Nephron progenitor cell (in vitro differentiated cells): Measurements from ENCODE around the gene ANKRD18A.

Source experiments
- DNase-seq: peaks from one replicate; pipeline ENCODE4 v3.0.0; 2021
- H3K27ac Mint-ChIP-seq: 2 replicates; pipeline ENCODE4 v1.8.0; 2021; ENCODE audit warnings: mild to moderate bottlenecking, moderate library complexity, mixed read lengths
- H3K27me3 Mint-ChIP-seq: 2 replicates; pipeline ENCODE4 v1.8.0; 2021; ENCODE audit warnings: mild to moderate bottlenecking, low read depth, mixed read lengths; ENCODE audit not compliant: poor library complexity
- H3K36me3 Mint-ChIP-seq: 2 replicates; pipeline ENCODE4 v1.8.0; 2021; ENCODE audit warnings: low read depth, mixed read lengths
- H3K4me1 Mint-ChIP-seq: 2 replicates; pipeline ENCODE4 v1.8.0; 2021; ENCODE audit warnings: mixed read lengths
- H3K4me3 Mint-ChIP-seq: 2 replicates; pipeline ENCODE4 v1.8.0; 2021; ENCODE audit warnings: mild to moderate bottlenecking, moderate library complexity, mixed read lengths
- H3K9me3 Mint-ChIP-seq: 2 replicates; pipeline ENCODE4 v1.8.0; 2021; ENCODE audit warnings: mild to moderate bottlenecking, moderate library complexity, mixed read lengths
- TF ChIP-seq, protein P1 (sequence below): fragments of 200-600 bp; sonication (generic); IDR thresholded peaks from 2 replicates; pipeline ENCODE4 v1.5.0; 2021; ENCODE audit warnings: antibody characterized with exemption

The ANKRD18A gene

GRCh38 chr9:38638881-38639576 is 18.6 kb upstream of the ANKRD18A start:
- Mint-ChIP-seq H3K4me3 (no peak overlapping the region), H3K27ac (no peak overlapping the region), H3K4me1 (peaks cover 13% of the 10 kb centered on the region), H3K9me3 (peaks cover 7% of the 10 kb centered on the region), H3K27me3 (peaks cover 18% of the 10 kb centered on the region), H3K36me3 (no peaks in the 10 kb centered on the region)
- no peak for DNase-seq
- TF ChIP-seq, protein P1, sequence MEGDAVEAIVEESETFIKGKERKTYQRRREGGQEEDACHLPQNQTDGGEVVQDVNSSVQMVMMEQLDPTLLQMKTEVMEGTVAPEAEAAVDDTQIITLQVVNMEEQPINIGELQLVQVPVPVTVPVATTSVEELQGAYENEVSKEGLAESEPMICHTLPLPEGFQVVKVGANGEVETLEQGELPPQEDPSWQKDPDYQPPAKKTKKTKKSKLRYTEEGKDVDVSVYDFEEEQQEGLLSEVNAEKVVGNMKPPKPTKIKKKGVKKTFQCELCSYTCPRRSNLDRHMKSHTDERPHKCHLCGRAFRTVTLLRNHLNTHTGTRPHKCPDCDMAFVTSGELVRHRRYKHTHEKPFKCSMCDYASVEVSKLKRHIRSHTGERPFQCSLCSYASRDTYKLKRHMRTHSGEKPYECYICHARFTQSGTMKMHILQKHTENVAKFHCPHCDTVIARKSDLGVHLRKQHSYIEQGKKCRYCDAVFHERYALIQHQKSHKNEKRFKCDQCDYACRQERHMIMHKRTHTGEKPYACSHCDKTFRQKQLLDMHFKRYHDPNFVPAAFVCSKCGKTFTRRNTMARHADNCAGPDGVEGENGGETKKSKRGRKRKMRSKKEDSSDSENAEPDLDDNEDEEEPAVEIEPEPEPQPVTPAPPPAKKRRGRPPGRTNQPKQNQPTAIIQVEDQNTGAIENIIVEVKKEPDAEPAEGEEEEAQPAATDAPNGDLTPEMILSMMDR = no peak

- peaks cover 15% of the 10 kb centered on the region for H3K27me3 Mint-ChIP-seq
These were observed 13.9 kb upstream of the ANKRD18A start for GRCh38 chr9:38634315-38634714.

DNA sequence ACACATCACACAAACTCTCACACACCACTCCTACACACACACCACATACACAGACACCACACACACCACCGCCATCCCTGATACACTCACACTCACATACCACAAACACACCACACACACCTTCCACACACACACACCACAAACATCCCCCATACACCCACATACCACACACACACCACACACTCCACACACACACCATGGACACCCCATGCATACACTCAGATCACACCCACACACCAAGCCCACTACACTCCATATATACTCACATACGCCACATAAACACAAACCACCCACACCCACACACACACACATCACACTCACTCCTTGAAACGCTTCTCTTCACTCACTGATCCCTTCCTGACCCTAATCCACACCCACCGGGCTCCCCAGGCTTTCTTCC is 9.1 kb upstream of the ANKRD18A start:
- H3K27me3 Mint-ChIP-seq = peaks cover 24% of the 10 kb centered on the region
- H3K36me3 Mint-ChIP-seq = peaks cover 7% of the 10 kb centered on the region
- H3K9me3 Mint-ChIP-seq = peaks cover 28% of the 10 kb centered on the region
- H3K4me3 Mint-ChIP-seq = no peak overlapping the region
- H3K27ac Mint-ChIP-seq = no peak overlapping the region
- DNase-seq = no peak
- TF ChIP-seq, protein P1 = no peak
- H3K4me1 Mint-ChIP-seq = no peaks in the 10 kb centered on the region

More at GRCh38 chr9:38634315-38634714, 13.9 kb upstream of the ANKRD18A start:
- Mint-ChIP-seq H3K36me3 (no peaks in the 10 kb centered on the region), H3K4me1 (no peaks in the 10 kb centered on the region), H3K27ac (no peak overlapping the region), H3K4me3 (no peak overlapping the region), H3K9me3 (peaks cover 7% of the 10 kb centered on the region)
- TF ChIP-seq, protein P1 = no peak
- no peak for DNase-seq

DNA sequence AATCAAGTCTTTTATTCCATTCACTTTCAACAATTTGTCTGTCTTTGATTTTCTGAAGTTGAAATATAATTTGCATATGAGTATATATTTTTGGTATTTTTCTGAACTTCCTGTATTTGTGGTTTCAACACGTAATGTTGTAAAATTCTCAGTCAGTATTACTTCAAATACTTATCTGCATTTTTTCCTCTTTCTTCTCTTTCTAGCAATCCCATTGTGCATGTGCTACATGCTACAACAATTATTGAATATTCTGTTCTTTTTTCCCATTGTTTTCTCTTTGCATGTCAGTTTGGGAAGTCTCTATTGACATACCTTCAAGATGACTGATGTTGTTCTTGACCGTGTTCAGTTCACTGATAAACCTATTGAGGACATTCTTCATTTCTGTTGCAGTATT is 5.6 kb upstream of the ANKRD18A start:
- H3K27ac Mint-ChIP-seq = no peak overlapping the region
- no peak overlapping the region for H3K4me3 Mint-ChIP-seq
- no peaks in the 10 kb centered on the region for H3K4me1 Mint-ChIP-seq
- TF ChIP-seq, protein P1 = no peak
- H3K9me3 Mint-ChIP-seq = peaks cover 43% of the 10 kb centered on the region
- no peak for DNase-seq
- peaks cover 54% of the 10 kb centered on the region for H3K27me3 Mint-ChIP-seq
- peaks cover 12% of the 10 kb centered on the region for H3K36me3 Mint-ChIP-seq

GRCh38 chr9:38622951-38623350 is 2.6 kb upstream of the ANKRD18A start:
- Mint-ChIP-seq H3K9me3 (peaks cover 43% of the 10 kb centered on the region), H3K4me3 (peak overlapping the region; percentile 82), H3K27me3 (peaks cover 83% of the 10 kb centered on the region), H3K4me1 (peaks cover 9% of the 10 kb centered on the region), H3K27ac (no peak overlapping the region), H3K36me3 (peaks cover 12% of the 10 kb centered on the region)
- TF ChIP-seq, protein P1 = no peak
- no peak for DNase-seq

DNA sequence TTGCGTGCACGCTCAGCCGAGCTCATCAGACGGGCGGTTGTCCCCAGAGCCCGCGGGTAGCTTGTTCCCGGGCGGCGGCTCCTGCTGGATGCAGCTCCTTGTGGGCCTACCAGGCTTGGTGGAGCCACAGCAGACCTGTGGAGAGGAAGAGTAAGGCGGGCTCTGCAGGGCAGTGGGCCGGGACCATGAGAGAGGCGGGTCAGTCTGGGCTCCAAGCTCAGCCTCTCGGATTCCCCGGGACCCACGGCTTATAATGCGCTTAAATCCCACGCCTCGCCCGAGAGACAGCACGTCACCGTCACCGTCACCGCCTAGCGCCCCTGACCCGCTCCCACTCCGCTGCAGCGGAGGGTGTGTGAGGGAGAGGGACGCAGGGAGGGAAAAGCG is 1.9 kb upstream of the ANKRD18A start:
- Mint-ChIP-seq H3K9me3 (peaks cover 43% of the 10 kb centered on the region), H3K27ac (no peak overlapping the region), H3K4me1 (peaks cover 9% of the 10 kb centered on the region), H3K27me3 (peaks cover 86% of the 10 kb centered on the region), H3K36me3 (peaks cover 12% of the 10 kb centered on the region), H3K4me3 (peak overlapping the region; percentile 82)
- peak; percentile 41 for DNase-seq
- TF ChIP-seq, protein P1 = no peak
